HUES6 (cell line): ENCODE data around the gene ORC3.
"Not testable (repeated sequence)": the region's sequence is repeated elsewhere in the genome, so short reads cannot be mapped to it uniquely, and the experiment has no call there.

Experiments
- H3K27ac ChIP-seq: 2 replicates; pipeline ENCODE4 v1.7.0; 2013; ENCODE audit warnings: low read depth, mild to moderate bottlenecking, low read length, inconsistent platforms
- H3K27me3 ChIP-seq: 2 replicates; pipeline ENCODE4 v1.6.1; 2013; ENCODE audit warnings: low read length; ENCODE audit not compliant: control insufficient read depth, insufficient read depth
- H3K36me3 ChIP-seq: 2 replicates; pipeline ENCODE4 v1.6.1; 2013; ENCODE audit warnings: low read length; ENCODE audit not compliant: control insufficient read depth, insufficient read depth
- H3K4me1 ChIP-seq: 2 replicates; pipeline ENCODE4 v1.6.1; 2013; ENCODE audit warnings: low read length; ENCODE audit not compliant: control insufficient read depth, insufficient read depth
- H3K4me3 ChIP-seq: 2 replicates; pipeline ENCODE4 v1.5.1; 2013; ENCODE audit warnings: low read depth, low read length
- H3K9ac ChIP-seq: one replicate; pipeline ENCODE4 v1.6.1; 2013; ENCODE audit warnings: mild to moderate bottlenecking, low read length
- H3K9me3 ChIP-seq: 2 replicates; pipeline ENCODE4 v1.6.1; 2013; ENCODE audit warnings: low read depth, low read length; ENCODE audit not compliant: control insufficient read depth, insufficient read depth

ORC3 gene

GRCh38 chr6:87696817-87697216 lies 106.9 kb downstream of the ORC3 start:
- H3K9ac ChIP-seq, H3K9me3 ChIP-seq, H3K27me3 ChIP-seq, H3K27ac ChIP-seq: not testable (repeated sequence)
- Histone ChIP-seq H3K4me1 (peaks cover 42% of the 10 kb centered on the region), H3K4me3 (0 out of 2 replicates have a peak overlapping the region, but pooled peaks have one; percentile 87), H3K36me3 (peaks cover 21% of the 10 kb centered on the region)

GRCh38 chr6:87697581-87698546 lies 107.9 kb downstream of the ORC3 start:
- Histone ChIP-seq H3K27me3 (no peaks in the 10 kb centered on the region), H3K4me1 (peaks cover 33% of the 10 kb centered on the region), H3K9me3 (no peaks in the 10 kb centered on the region), H3K9ac (peak overlapping the region; percentile 27), H3K27ac (0 out of 2 replicates have a peak overlapping the region, but pooled peaks have one; percentile 28), H3K4me3 (peak overlapping the region; percentile 87), H3K36me3 (peaks cover 21% of the 10 kb centered on the region)

GRCh38 chr6:87698547-87699006 lies 108.6 kb downstream of the ORC3 start:
- Histone ChIP-seq H3K27ac (0 out of 2 replicates have a peak overlapping the region, but pooled peaks have one; percentile 28), H3K9ac (peak overlapping the region; percentile 27), H3K27me3 (no peaks in the 10 kb centered on the region), H3K4me3 (peak overlapping the region; percentile 87), H3K9me3 (no peaks in the 10 kb centered on the region), H3K36me3 (peaks cover 21% of the 10 kb centered on the region), H3K4me1 (peaks cover 29% of the 10 kb centered on the region)

- H3K27ac ChIP-seq = peak overlapping the region; percentile 28; the same call in 1 of the 2 replicates
- peaks cover 21% of the 10 kb centered on the region for H3K36me3 ChIP-seq
- no peaks in the 10 kb centered on the region for H3K9me3 ChIP-seq
- peak overlapping the region; percentile 96 for H3K9ac ChIP-seq
- peak overlapping the region; percentile 87 for H3K4me3 ChIP-seq
- no peaks in the 10 kb centered on the region for H3K27me3 ChIP-seq
- peaks cover 23% of the 10 kb centered on the region for H3K4me1 ChIP-seq
Observed at GRCh38 chr6:87699576-87699975, 109.6 kb downstream of the ORC3 start.

GRCh38 chr6:87700397-87701343 lies 110.7 kb downstream of the ORC3 start:
- Histone ChIP-seq H3K9ac (peak overlapping the region; percentile 96), H3K27ac (peak overlapping the region; percentile 95), H3K36me3 (peaks cover 21% of the 10 kb centered on the region), H3K9me3 (no peaks in the 10 kb centered on the region), H3K4me1 (peaks cover 17% of the 10 kb centered on the region), H3K4me3 (peak overlapping the region; percentile 87), H3K27me3 (no peaks in the 10 kb centered on the region)

GRCh38 chr6:87701344-87701675 lies 111.4 kb downstream of the ORC3 start:
- Histone ChIP-seq H3K9me3 (no peaks in the 10 kb centered on the region), H3K4me3 (peak overlapping the region; percentile 87), H3K36me3 (peaks cover 21% of the 10 kb centered on the region), H3K9ac (peak overlapping the region; percentile 96), H3K4me1 (peaks cover 12% of the 10 kb centered on the region), H3K27me3 (no peaks in the 10 kb centered on the region), H3K27ac (peak overlapping the region; percentile 95)

- Histone ChIP-seq H3K27ac (peak within 1 kb of the TSS; percentile 95), H3K4me1 (peaks cover 12% of the 10 kb centered on the region)
Observed at GRCh38 chr6:87701676-87702588, 112.0 kb downstream of the ORC3 start, which contains the start of gene AKIRIN2. TSS of gene AKIRIN2 (minus strand) at chr6:87702233. CDS start at chr6:87701684, 549 bp downstream.

GRCh38 chr6:87702589-87702945 lies 112.6 kb downstream of the ORC3 start:
- H3K4me1 ChIP-seq = peaks cover 9% of the 10 kb centered on the region
- peak overlapping the region; percentile 47 for H3K9ac ChIP-seq
- peak overlapping the region; percentile 26 for H3K27ac ChIP-seq
- no peaks in the 10 kb centered on the region for H3K9me3 ChIP-seq
- H3K27me3 ChIP-seq = no peaks in the 10 kb centered on the region
- peak overlapping the region; percentile 60 for H3K4me3 ChIP-seq
- peaks cover 17% of the 10 kb centered on the region for H3K36me3 ChIP-seq

More at GRCh38 chr6:87701676-87702588, 112.0 kb downstream of the ORC3 start, which contains the start of gene AKIRIN2:
- peak within 1 kb of the TSS; percentile 96 for H3K9ac ChIP-seq
- H3K36me3 ChIP-seq = peaks cover 21% of the 10 kb centered on the region
- H3K9me3 ChIP-seq = no peaks in the 10 kb centered on the region
- peak within 1 kb of the TSS; percentile 87 for H3K4me3 ChIP-seq
- no peaks in the 10 kb centered on the region for H3K27me3 ChIP-seq

GRCh38 chr6:87703039-87703438 lies 113.1 kb downstream of the ORC3 start:
- H3K4me3 ChIP-seq = peak overlapping the region; percentile 60
- H3K27ac ChIP-seq, H3K27me3 ChIP-seq, H3K9me3 ChIP-seq, H3K4me1 ChIP-seq: not testable (repeated sequence)
- peak overlapping the region; percentile 25 for H3K9ac ChIP-seq
- peaks cover 14% of the 10 kb centered on the region; the same call in 1 of the 2 replicates for H3K36me3 ChIP-seq
